Caco-2 (cell line): ENCODE data around the gene SH3D19. TPM values are rescaled to one million over a fixed set of nuclear protein-coding genes. Genes with fewer than 3 reads are reported as not detected.

Experiments used
- BruUV-seq: library from RNA; stranded (reverse); fragments of 400-500 nt; replicated peaks from 2 replicates; lab custom pipeline; 2021; lab: Mats Ljungman, UMichigan
- CTCF ChIA-PET: fragments of 300-600 bp; sonication (Branson Sonifier 250); formaldehyde crosslinking; loops from one replicate; lab custom pipeline; 2022; ENCODE audit warnings: antibody characterized with exemption; lab: Charles Lee
- POLR2A ChIA-PET: fragments of 300-600 bp; sonication (Branson Sonifier 250); formaldehyde crosslinking; loops from one replicate; lab custom pipeline; 2022; ENCODE audit warnings: antibody characterized with exemption; lab: Charles Lee
- DNase-seq, 2 experiments: peaks; one replicate each; pipeline versions ENCODE4 v3.0.0 to v3.0.0-alpha.2; 2020 to 2022
- H3K27me3 ChIP-seq: replicated peaks from 2 replicates; pipeline ENCODE4 v1.6.0; 2011; ENCODE audit warnings: low read length; ENCODE audit not compliant: control insufficient read depth, insufficient read depth
- H3K36me3 ChIP-seq: 2 replicates; pipeline ENCODE4 v1.5.1; 2011; ENCODE audit warnings: low read length; ENCODE audit not compliant: control insufficient read depth, insufficient read depth
- H3K4me1 ChIP-seq: fragments of 250-450 bp; sonication (Bioruptor Pico); 2 replicates; pipeline ENCODE4 v1.5.1; 2020; ENCODE audit warnings: mild to moderate bottlenecking
- H3K4me3 ChIP-seq: 2 replicates; pipeline ENCODE4 v1.5.1; 2011; ENCODE audit warnings: low read depth, mild to moderate bottlenecking, control low read depth, low read length
- H3K9me3 ChIP-seq: fragments of 250-450 bp; sonication (Bioruptor Pico); 2 replicates; pipeline ENCODE4 v1.5.1; 2020; ENCODE audit warnings: mild to moderate bottlenecking, moderate library complexity
- H3K27ac Mint-ChIP-seq: one replicate; pipeline ENCODE4 v1.8.0; 2022; ENCODE audit warnings: mixed read lengths; ENCODE audit not compliant: unreplicated experiment
- H3K27me3 Mint-ChIP-seq: one replicate; pipeline ENCODE4 v1.8.0; 2022; ENCODE audit warnings: mixed read lengths; ENCODE audit not compliant: insufficient read depth, unreplicated experiment
- H3K36me3 Mint-ChIP-seq: one replicate; pipeline ENCODE4 v1.8.0; 2022; ENCODE audit warnings: mild to moderate bottlenecking, mixed read lengths; ENCODE audit not compliant: insufficient read depth, unreplicated experiment
- H3K4me1 Mint-ChIP-seq: one replicate; pipeline ENCODE4 v1.8.0; 2022; ENCODE audit warnings: low read depth, mixed read lengths; ENCODE audit not compliant: unreplicated experiment
- H3K4me3 Mint-ChIP-seq: one replicate; pipeline ENCODE4 v1.8.0; 2022; ENCODE audit warnings: mild to moderate bottlenecking, moderate library complexity, mixed read lengths; ENCODE audit not compliant: unreplicated experiment
- H3K9me3 Mint-ChIP-seq: one replicate; pipeline ENCODE4 v1.8.0; 2022; ENCODE audit warnings: mixed read lengths; ENCODE audit not compliant: unreplicated experiment
- intact Hi-C: fragments of 100-400 bp; cut with micrococcal nuclease; formaldehyde crosslinking; loops from one replicate; pipeline ENCODE4 v1.10.0; 2022; ENCODE audit not compliant: unreplicated experiment
- total RNA-seq: library from RNA; stranded (reverse); gene quantifications from 2 replicates; pipeline ENCODE4 v1.2.3, GENCODE V29; 2022
- TF ChIP-seq, protein P1 (sequence below), 2 experiments: fragments of 200-600 bp in 1 of 2; IDR thresholded peaks; 1 replicate in 1 of 2; 2 replicates in 1 of 2; pipeline versions ENCODE4 v1.5.1 to v1.8.0; 2011 to 2022; ENCODE audit warnings: antibody characterized with exemption in 1 of 2, control low read depth in 1 of 2, inconsistent platforms in 1 of 2, low read depth in 1 of 2, low read length in 1 of 2, mild to moderate bottlenecking in 1 of 2, moderate library complexity in 1 of 2; ENCODE audit not compliant: insufficient read depth in 1 of 2, severe bottlenecking in 1 of 2, unreplicated experiment in 1 of 2

SH3D19 gene
- total RNA-seq, 1 experiment from 2014 or later = 57.8 TPM

DNA sequence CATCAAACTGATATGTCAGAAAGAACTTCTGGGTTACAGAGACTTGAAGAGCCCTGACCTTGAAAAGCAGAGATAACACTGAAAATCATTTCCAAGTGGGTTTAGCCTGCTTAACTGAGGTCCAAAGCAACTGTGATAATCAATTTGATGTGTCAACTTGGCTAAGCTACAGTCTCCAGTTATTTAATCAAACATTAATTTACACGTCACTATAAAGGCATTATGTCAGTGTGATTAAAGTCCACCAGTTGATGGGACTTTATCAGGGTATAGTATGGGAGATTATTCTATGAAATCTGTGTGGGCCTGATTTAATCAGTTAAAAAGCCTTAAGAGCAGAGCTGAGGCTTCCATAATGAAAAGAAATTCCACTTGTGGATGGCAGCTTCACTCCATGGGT lies 117.5 kb downstream of the SH3D19 start:
- peaks cover 23% of the 10 kb centered on the region for H3K36me3 Mint-ChIP-seq
- H3K27ac Mint-ChIP-seq = no peak overlapping the region
- H3K27me3 ChIP-seq = no peaks in the 10 kb centered on the region
- H3K36me3 ChIP-seq = no peaks in the 10 kb centered on the region
- no TSS peak for BruUV-seq
- no peak overlapping the region for H3K4me3 Mint-ChIP-seq
- peaks cover 18% of the 10 kb centered on the region for H3K4me1 Mint-ChIP-seq
- peaks cover 50% of the 10 kb centered on the region for H3K4me1 ChIP-seq
- TF ChIP-seq, protein P1, sequence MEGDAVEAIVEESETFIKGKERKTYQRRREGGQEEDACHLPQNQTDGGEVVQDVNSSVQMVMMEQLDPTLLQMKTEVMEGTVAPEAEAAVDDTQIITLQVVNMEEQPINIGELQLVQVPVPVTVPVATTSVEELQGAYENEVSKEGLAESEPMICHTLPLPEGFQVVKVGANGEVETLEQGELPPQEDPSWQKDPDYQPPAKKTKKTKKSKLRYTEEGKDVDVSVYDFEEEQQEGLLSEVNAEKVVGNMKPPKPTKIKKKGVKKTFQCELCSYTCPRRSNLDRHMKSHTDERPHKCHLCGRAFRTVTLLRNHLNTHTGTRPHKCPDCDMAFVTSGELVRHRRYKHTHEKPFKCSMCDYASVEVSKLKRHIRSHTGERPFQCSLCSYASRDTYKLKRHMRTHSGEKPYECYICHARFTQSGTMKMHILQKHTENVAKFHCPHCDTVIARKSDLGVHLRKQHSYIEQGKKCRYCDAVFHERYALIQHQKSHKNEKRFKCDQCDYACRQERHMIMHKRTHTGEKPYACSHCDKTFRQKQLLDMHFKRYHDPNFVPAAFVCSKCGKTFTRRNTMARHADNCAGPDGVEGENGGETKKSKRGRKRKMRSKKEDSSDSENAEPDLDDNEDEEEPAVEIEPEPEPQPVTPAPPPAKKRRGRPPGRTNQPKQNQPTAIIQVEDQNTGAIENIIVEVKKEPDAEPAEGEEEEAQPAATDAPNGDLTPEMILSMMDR (IDR thresholded peaks at IDR 0.05; ENCODE audit: insufficient read depth in 1 of 2, low read depth in 1 of 2, low read length in 1 of 2, severe bottlenecking in 1 of 2, unreplicated experiment in 1 of 2) = no peak
- ChIA-PET POLR2A (no interaction called here), CTCF (no interaction called here)
- intact Hi-C loops = no loop called here
- H3K9me3 ChIP-seq = no peaks in the 10 kb centered on the region
- no peaks in the 10 kb centered on the region for H3K9me3 Mint-ChIP-seq
- H3K27me3 Mint-ChIP-seq = no peaks in the 10 kb centered on the region
- DNase-seq = no peak
- H3K4me3 ChIP-seq = no peak overlapping the region

DNA sequence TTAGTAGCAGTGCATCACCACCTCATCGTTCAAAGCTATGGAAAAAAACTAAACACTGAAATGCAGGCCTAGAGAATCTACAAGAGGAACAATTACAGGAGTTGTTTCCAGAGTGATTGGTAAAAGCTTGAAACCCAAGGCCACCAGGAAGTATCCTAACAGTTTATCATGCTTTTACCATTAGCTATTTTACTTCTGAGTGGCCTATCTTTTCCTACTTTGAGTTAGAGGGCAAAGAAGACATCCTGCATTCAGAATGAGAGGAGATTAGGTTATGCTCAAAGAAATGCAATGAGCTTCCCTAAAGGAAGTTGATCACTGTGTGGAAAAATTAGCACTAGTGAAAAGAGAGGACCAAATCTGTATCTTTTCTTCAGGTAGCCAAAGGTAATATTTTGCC lies 118.2 kb downstream of the SH3D19 start:
- no peak for DNase-seq
- H3K36me3 Mint-ChIP-seq = peaks cover 19% of the 10 kb centered on the region
- POLR2A ChIA-PET = no interaction called here
- intact Hi-C loops = no loop called here
- CTCF ChIA-PET = no interaction called here
- Histone ChIP-seq H3K4me1 (peaks cover 57% of the 10 kb centered on the region), H3K4me3 (no peak overlapping the region), H3K36me3 (no peaks in the 10 kb centered on the region), H3K27me3 (no peaks in the 10 kb centered on the region), H3K9me3 (no peaks in the 10 kb centered on the region)
- no TSS peak for BruUV-seq
- no peak overlapping the region for H3K27ac Mint-ChIP-seq
- H3K27me3 Mint-ChIP-seq = no peaks in the 10 kb centered on the region
- H3K4me3 Mint-ChIP-seq = no peak overlapping the region
- TF ChIP-seq, protein P1 (IDR thresholded peaks at IDR 0.05; ENCODE audit: insufficient read depth in 1 of 2, low read depth in 1 of 2, low read length in 1 of 2, severe bottlenecking in 1 of 2, unreplicated experiment in 1 of 2) = no peak
- peaks cover 23% of the 10 kb centered on the region for H3K4me1 Mint-ChIP-seq
- H3K9me3 Mint-ChIP-seq = no peaks in the 10 kb centered on the region

DNA sequence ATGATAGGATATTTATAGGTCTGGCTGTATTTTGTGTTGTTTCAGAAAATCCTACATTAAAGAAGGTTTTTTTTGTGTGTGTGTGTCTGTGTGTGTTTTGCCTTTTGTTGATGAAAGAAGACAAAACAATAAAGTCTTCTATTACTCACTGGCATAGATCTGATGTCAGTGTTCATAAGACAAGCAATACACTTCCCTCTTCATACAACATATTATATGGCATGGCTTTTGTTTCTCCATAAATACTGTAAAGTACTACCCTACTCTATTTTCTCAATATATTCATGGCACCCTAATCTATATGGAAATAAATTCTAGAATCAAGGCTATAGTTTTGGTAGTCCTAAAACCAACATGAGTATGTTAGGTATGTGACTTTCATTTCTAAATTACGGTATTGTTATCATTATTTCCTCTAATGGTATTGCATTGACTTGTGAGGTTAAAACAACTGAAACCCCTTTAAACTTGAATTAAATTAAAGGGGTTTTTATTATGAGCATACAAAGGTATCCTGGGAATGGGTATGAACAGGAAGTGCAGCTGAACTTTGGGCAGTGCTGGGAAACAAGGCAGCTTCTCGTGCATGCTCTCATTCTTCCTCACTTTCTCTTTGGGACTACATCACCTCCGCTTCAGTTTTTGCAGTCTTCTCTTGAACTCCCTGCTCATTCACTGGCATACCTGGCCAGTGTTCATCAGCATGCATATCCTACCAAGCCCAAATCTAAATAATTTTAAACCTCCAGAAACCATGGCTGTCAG lies 119.0 kb downstream of the SH3D19 start:
- H3K9me3 Mint-ChIP-seq = no peaks in the 10 kb centered on the region
- Histone ChIP-seq H3K36me3 (no peaks in the 10 kb centered on the region), H3K4me1 (peaks cover 57% of the 10 kb centered on the region), H3K4me3 (no peak overlapping the region), H3K9me3 (no peaks in the 10 kb centered on the region), H3K27me3 (no peaks in the 10 kb centered on the region)
- POLR2A ChIA-PET = no interaction called here
- CTCF ChIA-PET = no interaction called here
- H3K27me3 Mint-ChIP-seq = no peaks in the 10 kb centered on the region
- no peak overlapping the region for H3K27ac Mint-ChIP-seq
- peaks cover 18% of the 10 kb centered on the region for H3K36me3 Mint-ChIP-seq
- intact Hi-C loops = no loop called here
- peaks cover 23% of the 10 kb centered on the region for H3K4me1 Mint-ChIP-seq
- no TSS peak for BruUV-seq
- TF ChIP-seq, protein P1 (IDR thresholded peaks at IDR 0.05; ENCODE audit: insufficient read depth in 1 of 2, low read depth in 1 of 2, low read length in 1 of 2, severe bottlenecking in 1 of 2, unreplicated experiment in 1 of 2) = no peak
- H3K4me3 Mint-ChIP-seq = no peak overlapping the region
- DNase-seq = no peak
